H1 (cell line): ENCODE results near the gene VPS51. TPM values are rescaled to one million over a fixed set of nuclear protein-coding genes. Genes with fewer than 3 reads are reported as not detected.

Experiments used
- CBX5 ChIP-seq: fragments of 300-800, 300-1000 bp; sonication (generic); IDR thresholded peaks from 2 replicates; pipeline ENCODE4 v1.7.1; 2016; ENCODE audit warnings: antibody characterized with exemption, low read length, low read depth
- GABPA ChIP-seq: IDR thresholded peaks from 2 replicates; pipeline ENCODE4 v1.6.1; 2011; ENCODE audit warnings: mild to moderate bottlenecking, low read length, moderate library complexity, borderline replicate concordance; ENCODE audit not compliant: insufficient read depth
- RAD21 ChIP-seq, 2 experiments: IDR thresholded peaks in 1 of 2; conservative IDR thresholded peaks in 1 of 2; 2 replicates each; pipeline ENCODE4 v1.6.1; 2011; ENCODE audit warnings: low read depth in 2 of 2, low read length in 2 of 2, improper control_type of control experiment in 1 of 2, inconsistent platforms in 1 of 2, mild to moderate bottlenecking in 1 of 2, moderate library complexity in 1 of 2
- SAP30 ChIP-seq: fragments of 300-600 bp; sonication (generic); IDR thresholded peaks from 2 replicates; pipeline ENCODE4 v1.7.1; 2012; ENCODE audit warnings: low read length, moderate library complexity, mild to moderate bottlenecking, inconsistent platforms; ENCODE audit not compliant: insufficient read depth, insufficient replicate concordance
- polyA plus RNA-seq, 7 experiments: library from polyadenylated mRNA; depleted of rRNA in 3 of 7; stranded (reverse) in 5 of 7; unstranded in 2 of 7; fragments of >200 nt in 5 of 7; fragments of 200-250 nt in 2 of 7; gene quantifications; 1 replicate in 5 of 7; 2 replicates in 1 of 7; 4 replicates in 1 of 7; pipeline versions ENCODE4 v1.2.1 to v1.2.3, GENCODE V29; 2011 to 2013; ENCODE audit warnings: missing spikeins in 2 of 7, mixed read lengths in 2 of 7
- total RNA-seq: library from RNA; stranded (reverse); fragmentation: NEBNext Ultra II Directional; extraction: Animal tissue kit (Norgen Biotek cat#: 25700); gene quantifications from 2 replicates; pipeline ENCODE4 v1.2.1, GENCODE V29; 2021

VPS51 gene
- total and polyA plus RNA-seq, 2 of the 8 experiments (the other 6 are each of a cell fraction or from before 2014, with no cell fraction given) = 97.4 to 142 TPM

DNA sequence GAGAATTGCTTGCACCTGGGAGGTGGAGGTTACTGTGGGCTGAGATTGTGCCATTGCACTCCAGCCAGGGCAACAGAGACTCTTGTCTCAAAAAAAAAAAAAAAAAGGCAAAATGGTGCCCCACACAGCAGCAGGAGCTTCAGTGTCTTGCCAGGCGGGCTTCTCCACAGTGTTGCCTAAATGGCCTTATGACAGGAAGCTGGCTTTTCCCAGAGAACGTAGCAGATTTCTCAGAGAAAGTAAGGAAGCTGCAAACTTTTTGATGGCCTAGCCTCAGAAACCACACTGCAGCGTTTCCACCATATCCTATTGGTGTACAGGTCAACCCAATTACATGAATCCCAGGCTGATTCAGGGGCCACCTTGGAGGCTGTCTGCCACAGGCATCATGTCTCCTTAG is 61.3 kb downstream of the VPS51 start (continued):
- TF ChIP-seq RAD21 (IDR thresholded peaks at IDR 0.05 in 1 of 2, conservative IDR thresholded peaks at IDR 0.05 in 1 of 2; ENCODE audit: low read depth in 2 of 2, low read length in 2 of 2) (no peak), CBX5 (no peak), GABPA (no peak), SAP30 (no peak)
